Activated CD4-positive, alpha-beta T cell treated with anti-CD3 and anti-CD28 coated beads for 48 hours (primary cell): ENCODE results near the gene OR10P1.
"Not testable (repeated sequence)": the region's sequence is repeated elsewhere in the genome, so short reads cannot be mapped to it uniquely, and the experiment has no call there.

Experiments
- DNase-seq: peaks from one replicate; pipeline ENCODE4 v3.0.0-alpha.2; 2020

OR10P1 gene, protein sequence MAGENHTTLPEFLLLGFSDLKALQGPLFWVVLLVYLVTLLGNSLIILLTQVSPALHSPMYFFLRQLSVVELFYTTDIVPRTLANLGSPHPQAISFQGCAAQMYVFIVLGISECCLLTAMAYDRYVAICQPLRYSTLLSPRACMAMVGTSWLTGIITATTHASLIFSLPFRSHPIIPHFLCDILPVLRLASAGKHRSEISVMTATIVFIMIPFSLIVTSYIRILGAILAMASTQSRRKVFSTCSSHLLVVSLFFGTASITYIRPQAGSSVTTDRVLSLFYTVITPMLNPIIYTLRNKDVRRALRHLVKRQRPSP

DNA sequence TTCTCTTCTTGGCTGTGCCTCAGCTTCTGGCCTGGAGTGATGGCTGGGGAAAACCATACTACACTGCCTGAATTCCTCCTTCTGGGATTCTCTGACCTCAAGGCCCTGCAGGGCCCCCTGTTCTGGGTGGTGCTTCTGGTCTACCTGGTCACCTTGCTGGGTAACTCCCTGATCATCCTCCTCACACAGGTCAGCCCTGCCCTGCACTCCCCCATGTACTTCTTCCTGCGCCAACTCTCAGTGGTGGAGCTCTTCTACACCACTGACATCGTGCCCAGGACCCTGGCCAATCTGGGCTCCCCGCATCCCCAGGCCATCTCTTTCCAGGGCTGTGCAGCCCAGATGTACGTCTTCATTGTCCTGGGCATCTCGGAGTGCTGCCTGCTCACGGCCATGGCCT is at the start of gene OR10P1:
TSS of gene OR10P1 (plus strand) at position 40 of the 400 bp plus-strand sequence. CDS start at position 40, 0 bp downstream.
- DNase-seq, result no peak

DNA sequence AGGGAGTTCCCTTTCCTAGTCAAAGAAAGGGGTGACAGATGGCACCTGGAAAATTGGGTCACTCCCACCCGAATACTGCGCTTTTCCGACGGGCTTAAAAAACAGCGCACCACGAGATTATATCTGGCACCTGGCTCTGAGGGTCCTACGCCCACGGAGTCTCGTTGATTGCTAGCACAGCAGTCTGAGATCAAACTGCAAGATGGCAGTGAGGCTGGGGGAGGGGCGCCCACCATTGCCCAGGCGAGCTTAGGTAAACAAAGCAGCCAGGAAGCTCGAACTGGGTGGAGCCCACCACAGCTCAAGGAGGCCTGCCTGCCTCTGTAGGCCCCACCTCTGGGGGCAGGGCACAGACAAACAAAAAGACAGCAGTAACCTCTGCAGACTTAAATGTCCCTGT is 46.5 kb upstream of the OR10P1 start:
- DNase-seq, result not testable (repeated sequence)

DNA sequence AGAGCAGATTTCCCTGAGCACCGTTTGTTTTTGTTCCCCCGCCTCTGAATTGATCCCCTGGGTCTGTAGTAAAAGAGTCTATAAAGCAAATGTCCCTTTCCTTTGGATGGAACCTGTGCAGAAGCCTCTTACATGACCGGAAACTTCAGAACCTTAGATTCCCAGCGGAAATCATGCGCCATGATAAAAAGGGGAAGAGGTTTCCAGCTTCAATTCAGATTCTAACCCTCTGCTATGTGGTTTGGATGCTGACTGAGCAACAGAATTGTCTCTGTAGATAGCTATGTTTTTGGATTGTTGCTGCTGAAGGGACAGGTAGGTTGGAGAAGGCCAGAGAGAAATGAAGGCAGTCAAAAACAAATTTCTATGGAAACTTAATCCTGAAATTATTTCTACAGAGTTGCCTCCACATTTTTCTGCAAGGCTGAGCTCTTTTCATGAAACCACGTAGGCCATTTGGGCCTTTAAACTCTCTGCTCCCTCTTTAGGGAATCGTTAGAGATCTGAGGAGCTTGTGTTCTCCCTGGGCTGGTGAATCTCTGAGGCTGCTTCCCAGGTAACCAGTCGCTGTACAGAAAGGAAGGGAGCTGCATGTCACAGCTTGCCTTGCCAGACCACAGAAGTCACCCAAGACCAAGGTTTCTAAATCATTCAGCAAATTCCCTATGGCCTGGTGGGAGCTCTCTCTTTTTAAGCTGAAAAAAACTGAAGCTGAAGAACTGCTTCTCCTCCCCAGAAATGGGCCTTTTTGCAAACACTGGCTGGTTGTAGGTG is 28.7 kb upstream of the OR10P1 start:
- no peak for DNase-seq

GRCh38 chr12:55610598-55610997 is 26.1 kb upstream of the OR10P1 start:
- DNase-seq, result no peak

GRCh38 chr12:55612646-55613045 is 24.0 kb upstream of the OR10P1 start:
- DNase-seq, result no peak

DNA sequence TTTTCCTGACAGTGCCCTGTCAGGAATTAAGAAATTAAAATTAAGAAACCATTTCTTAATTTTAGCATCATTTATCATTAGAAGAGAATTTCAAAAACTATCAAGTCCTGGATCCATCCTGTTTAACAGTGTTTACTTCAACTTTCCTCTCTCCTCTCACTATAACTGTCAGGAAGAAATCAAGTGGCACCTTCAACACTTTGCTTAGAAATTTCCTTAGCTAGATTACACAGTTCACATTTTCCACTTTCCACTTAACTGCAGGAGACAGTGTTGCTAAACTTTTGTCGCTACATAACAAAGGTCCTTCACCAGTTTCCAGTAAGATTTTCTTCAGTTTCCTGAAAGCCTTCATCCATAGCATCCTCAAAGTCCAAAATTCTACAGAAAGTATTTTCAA is 21.9 kb upstream of the OR10P1 start:
- DNase-seq, result no peak

DNA sequence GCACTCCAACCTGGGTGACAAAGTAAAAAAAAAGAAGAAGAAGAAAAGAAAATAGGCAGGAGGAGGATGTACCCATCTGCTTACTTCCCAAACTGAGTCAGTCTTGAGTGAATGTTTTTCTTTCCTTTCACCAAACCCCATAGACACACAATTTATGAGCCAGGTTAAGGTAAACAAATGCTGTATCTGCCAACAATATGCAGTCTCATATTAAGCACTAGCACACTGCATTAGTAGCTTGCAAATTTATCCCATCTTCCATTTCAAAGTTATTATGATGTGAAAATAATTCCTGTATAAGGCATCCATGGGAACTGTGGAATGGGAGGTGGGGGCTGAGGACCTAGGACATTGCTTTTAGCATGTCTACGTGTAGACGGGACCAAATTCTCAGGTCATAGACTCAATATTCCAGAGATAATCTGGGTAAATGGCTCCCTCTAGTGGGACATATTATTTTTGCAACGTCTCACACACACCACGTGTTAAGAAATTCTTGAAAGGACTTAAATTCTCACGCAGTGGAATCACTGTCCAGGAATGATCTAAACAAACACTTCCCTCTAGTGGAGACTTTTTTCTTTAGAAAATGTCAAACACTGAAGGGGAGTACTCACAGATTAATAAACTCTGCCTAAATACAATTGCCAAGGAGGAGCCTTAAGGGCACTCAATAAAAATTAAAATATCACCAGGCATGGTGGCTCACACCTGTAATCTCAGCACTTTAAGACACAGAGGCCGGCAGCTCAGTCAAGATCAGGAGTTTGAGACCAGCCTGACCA is 17.1 kb upstream of the OR10P1 start:
- DNase-seq, result peak; percentile 40

DNA sequence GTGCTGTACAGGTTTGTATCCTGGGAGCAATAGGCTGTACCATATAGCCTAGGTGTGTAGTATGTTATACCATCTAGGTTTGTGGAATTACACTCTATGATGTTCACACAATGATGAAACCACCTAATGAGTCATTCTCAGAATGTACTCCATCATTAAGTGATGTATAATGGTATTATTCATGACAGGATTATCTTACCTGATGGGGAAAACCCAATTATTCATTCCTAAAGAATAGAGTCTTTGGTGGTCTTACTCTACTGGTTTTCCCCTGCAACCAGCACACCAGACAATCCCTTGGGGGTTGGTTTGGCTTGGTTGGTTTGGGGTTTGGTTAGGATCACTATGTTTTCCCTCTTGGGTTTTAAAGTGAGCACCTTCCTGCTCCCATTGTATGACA is 12.6 kb upstream of the OR10P1 start:
- no peak for DNase-seq

DNA sequence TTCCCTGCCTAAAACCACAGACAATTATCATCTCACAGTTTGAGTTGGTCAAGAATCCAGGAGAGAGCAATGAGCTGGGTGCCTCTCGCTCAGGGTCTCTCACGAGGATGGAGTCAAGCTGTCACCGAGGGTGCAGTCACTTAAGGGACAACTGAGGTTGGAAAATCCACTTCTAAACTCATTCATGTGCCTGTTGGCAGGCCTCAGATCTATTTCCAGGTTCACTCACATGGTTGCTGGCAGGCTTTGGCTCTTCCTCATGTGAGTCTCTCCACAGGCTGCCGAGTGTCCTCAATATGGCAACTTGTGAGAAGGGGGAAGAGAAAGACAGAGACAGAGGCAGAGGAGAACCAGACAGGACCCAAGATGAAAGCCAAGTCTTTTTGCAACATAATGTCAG is 10.5 kb upstream of the OR10P1 start:
- DNase-seq, result no peak

DNA sequence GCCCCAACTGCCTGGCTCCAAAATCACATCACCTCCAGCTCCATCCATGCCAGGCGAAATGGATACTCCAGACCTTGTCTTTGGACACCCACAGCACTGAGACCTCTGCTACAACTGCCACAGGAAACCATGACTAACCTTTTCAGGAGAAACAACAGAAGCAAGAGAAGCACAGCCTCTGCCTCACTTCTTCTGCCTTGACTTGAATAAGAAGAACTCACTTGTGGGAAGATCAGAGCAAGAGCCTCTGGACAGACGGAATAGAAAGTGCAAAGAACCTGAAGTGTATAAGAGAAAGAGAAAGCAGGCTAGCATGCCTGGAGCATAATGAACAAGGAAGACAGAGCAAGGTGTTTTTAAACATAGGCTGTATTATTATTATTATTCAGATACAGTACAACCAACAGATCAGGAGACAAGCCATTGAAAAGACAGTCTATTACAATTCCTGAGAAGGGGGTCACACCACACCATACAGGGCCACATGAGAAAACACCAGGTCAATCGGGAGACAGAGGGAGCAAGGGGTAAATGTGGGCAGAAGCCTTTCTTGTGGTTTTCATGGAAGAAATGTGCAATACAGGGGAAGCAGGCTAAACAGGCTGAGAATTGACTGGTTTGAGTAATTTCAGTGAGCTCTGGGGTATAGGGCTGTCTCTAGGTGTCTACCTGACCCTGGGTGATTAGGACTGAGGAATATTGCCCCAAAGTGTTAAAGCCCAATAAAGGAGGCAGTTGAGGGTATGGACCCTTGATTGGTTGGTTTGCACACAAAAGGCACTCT is 7.4 kb upstream of the OR10P1 start:
- DNase-seq, result peak; percentile 54

DNA sequence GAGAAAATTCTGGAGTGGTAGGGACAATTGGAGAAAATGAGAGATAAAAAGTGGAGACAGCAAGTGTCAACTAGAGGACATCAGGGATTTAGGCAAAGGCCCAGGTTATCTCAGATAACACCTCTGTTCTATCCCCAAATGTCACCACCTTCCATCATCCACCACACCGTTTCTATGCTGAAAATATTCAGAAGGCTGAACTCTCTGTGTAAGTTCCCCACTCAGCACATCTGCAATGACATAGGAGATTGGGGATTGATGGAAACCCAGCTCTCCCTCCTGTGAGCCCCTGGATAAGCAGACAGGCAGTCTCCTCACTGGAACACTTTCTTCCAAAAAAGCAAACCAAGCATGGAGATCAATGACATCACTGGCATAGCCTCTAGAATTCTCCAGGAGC is 5.6 kb upstream of the OR10P1 start:
- no peak for DNase-seq

- DNase-seq, result no peak
Measured at GRCh38 chr12:55631733-55632132, 5.0 kb upstream of the OR10P1 start.

DNA sequence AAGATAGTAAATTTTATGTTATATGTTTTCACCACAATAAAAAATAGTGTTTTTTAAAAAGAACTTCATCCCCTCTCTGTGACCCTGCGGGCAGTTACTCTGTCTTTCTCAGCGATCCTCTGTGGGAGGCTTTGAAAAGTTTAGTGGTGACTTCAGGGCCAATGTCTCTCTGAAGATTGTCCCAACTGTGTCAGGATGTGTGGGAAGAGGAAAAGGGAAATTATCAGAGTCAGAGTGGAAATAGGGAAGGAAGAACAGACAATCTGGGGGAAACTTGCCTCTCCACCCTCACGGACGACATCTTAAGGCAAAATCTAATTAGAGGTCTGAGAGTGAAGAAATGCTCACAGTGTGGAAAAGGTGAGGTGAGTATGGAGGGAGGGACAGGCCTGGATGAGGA is 3.5 kb upstream of the OR10P1 start:
- no peak for DNase-seq

GRCh38 chr12:55636116-55636655 is 506 bp upstream of the OR10P1 start:
- DNase-seq, result peak; percentile 29

DNA sequence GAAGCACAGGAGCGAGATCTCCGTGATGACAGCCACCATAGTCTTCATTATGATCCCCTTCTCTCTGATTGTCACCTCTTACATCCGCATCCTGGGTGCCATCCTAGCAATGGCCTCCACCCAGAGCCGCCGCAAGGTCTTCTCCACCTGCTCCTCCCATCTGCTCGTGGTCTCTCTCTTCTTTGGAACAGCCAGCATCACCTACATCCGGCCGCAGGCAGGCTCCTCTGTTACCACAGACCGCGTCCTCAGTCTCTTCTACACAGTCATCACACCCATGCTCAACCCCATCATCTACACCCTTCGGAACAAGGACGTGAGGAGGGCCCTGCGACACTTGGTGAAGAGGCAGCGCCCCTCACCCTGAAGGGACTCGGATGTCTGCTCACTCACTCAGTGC is 775 bp downstream of the OR10P1 start:
- DNase-seq, result peak; percentile 46

DNA sequence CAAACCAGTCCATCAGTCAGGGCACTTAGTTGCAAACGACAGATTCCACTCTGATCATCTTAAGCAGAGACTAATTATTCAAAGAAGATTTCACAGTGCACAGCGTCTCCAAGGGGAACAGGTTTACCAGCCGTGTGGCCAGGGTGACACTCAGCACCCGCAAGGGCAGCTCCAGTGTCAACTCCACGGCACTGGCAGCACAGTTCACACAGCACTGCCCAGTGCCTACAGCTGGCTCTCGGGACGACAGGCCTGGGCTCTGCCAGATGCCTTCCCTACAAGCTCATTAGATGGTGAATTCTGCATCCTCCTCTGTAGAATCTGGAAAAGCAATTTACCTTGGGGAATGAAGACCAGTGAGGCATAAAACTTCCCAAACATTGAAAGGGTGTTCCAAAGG is 4.9 kb downstream of the OR10P1 start:
- DNase-seq, result no peak

- DNase-seq, result no peak
Measured at GRCh38 chr12:55642267-55642666, 5.6 kb downstream of the OR10P1 start.

DNA sequence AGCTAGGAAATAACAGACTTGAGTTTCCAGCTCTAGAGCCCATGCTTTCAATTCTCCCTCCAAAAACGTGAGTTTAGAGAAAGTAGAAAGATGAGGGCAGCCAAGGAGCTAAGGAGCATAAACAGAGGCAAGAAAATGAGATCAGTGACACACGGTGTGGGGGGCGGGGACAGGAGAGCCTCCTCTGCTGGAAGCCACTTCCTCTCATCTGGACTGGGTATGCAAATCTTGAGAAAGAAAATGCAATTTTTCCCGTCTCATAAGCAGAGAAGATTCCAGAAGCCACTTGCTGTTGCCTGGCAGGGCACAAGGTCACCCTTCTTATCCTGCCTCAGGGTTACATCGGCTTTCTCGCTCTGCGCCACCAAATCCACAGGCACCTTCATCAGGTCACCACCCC is 6.0 kb downstream of the OR10P1 start:
- peak; percentile 55 for DNase-seq

GRCh38 chr12:55644591-55644990 is 7.9 kb downstream of the OR10P1 start:
- DNase-seq, result no peak

DNA sequence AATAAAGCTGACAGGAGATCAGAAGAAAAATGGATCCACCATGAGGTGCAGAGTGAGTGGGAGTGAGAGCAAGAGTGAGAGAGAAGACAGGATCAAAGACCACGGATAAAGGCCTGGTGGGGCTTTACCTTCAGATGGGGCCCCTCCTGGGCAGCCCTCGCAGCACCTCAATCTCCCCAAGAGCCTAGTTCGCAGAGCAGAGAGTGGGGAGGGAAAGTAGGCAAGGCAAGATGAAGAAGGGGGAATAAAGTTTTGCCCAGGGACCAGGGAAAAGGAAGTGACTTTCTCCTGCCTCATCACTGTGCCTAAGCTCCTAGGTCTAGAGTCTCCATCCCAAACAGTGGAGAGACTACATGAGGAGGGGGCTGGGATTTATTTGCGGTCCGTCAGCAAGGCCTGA is 10.3 kb downstream of the OR10P1 start:
- no peak for DNase-seq

- DNase-seq, result not testable (repeated sequence)
Measured at GRCh38 chr12:55650620-55651298, 14.1 kb downstream of the OR10P1 start.

DNA sequence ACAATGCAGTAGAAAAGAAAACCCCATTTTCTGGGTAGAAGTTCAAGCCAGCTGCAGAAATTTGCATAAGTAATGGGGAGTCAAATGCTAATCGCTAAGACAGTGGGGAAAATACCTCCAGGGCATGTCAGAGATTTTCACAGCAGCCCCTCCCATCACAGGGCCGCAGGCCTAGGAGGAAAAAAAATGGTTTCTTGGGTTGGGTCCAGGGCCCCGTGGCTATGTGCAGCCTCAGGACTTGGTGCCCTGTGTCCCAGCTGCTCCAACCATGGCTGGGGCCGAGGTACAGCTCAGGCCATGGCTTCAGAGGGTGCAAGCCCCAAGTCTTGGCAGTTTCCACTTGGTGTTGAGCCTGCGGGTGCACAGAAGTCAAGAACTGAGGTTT is 14.6 kb downstream of the OR10P1 start:
- DNase-seq, result no peak
